MM.1S (cell line): ENCODE results near the gene JAG1.
A peak's percentile ranks its signal among the peaks of the same experiment; 100 is the strongest.

Experiments used
- DNase-seq: peaks from one replicate; pipeline ENCODE4 v3.0.0-alpha.2; 2015
- H2AFZ ChIP-seq: fragments of 300-600 bp; sonication (generic); 2 replicates; pipeline ENCODE4 v1.6.0; 2016; ENCODE audit warnings: antibody characterized with exemption, low read length
- H3F3A ChIP-seq: fragments of 300-600 bp; sonication (generic); 2 replicates; pipeline ENCODE4 v1.6.1; 2016; ENCODE audit warnings: mild to moderate bottlenecking, antibody characterized with exemption, low read length, moderate library complexity, mixed read lengths; ENCODE audit not compliant: insufficient read depth
- H3K27ac ChIP-seq: fragments of 300-600 bp; sonication (generic); 2 replicates; pipeline ENCODE4 v1.5.1; 2016; ENCODE audit warnings: mild to moderate bottlenecking, low read length
- H3K27me3 ChIP-seq: fragments of 300-600 bp; sonication (generic); replicated peaks from 2 replicates; pipeline ENCODE4 v1.6.0; 2016; ENCODE audit warnings: low read length; ENCODE audit not compliant: insufficient read depth
- H3K36me3 ChIP-seq: fragments of 300-600 bp; sonication (generic); replicated peaks from 2 replicates; pipeline ENCODE4 v1.6.1; 2016; ENCODE audit warnings: mild to moderate bottlenecking, low read length, mixed read lengths; ENCODE audit not compliant: insufficient read depth
- H3K4me1 ChIP-seq: fragments of 300-600 bp; sonication (generic); 2 replicates; pipeline ENCODE4 v1.6.1; 2016; ENCODE audit warnings: low read length, mixed read lengths
- H3K4me2 ChIP-seq: fragments of 300-600 bp; sonication (generic); 2 replicates; pipeline ENCODE4 v1.6.0; 2016; ENCODE audit warnings: low read depth, low read length
- H3K4me3 ChIP-seq: fragments of 300-600 bp; sonication (generic); 2 replicates; pipeline ENCODE4 v1.5.1; 2016; ENCODE audit warnings: low read length, mixed read lengths
- H3K79me2 ChIP-seq: fragments of 300-600 bp; sonication (generic); 2 replicates; pipeline ENCODE4 v1.6.1; 2016; ENCODE audit warnings: mixed run types, low read length, mixed read lengths
- H3K9ac ChIP-seq: fragments of 300-600 bp; sonication (generic); 2 replicates; pipeline ENCODE4 v1.6.1; 2016; ENCODE audit warnings: low read length, mixed read lengths
- H3K9me2 ChIP-seq: fragments of 300-600 bp; sonication (generic); replicated peaks from 2 replicates; pipeline ENCODE4 v1.6.1; 2016; ENCODE audit warnings: mild to moderate bottlenecking, low read length, mixed read lengths; ENCODE audit not compliant: insufficient read depth
- H3K9me3 ChIP-seq: fragments of 300-600 bp; sonication (generic); replicated peaks from 2 replicates; pipeline ENCODE4 v1.6.1; 2016; ENCODE audit warnings: mild to moderate bottlenecking, low read length, mixed read lengths; ENCODE audit not compliant: insufficient read depth
- H4K20me1 ChIP-seq: fragments of 300-600 bp; sonication (generic); 2 replicates; pipeline ENCODE4 v1.6.1; 2016; ENCODE audit warnings: mild to moderate bottlenecking, low read length, moderate library complexity, mixed read lengths; ENCODE audit not compliant: insufficient read depth
- CTCF ChIP-seq: fragments of 300-600 bp; sonication (generic); IDR thresholded peaks from 2 replicates; pipeline ENCODE4 v1.5.1; 2016; ENCODE audit warnings: antibody characterized with exemption, low read length, mixed read lengths
- EZH2 ChIP-seq: fragments of 300-600 bp; sonication (generic); optimal IDR thresholded peaks from 2 replicates; pipeline ENCODE3; 2017; ENCODE audit warnings: low read depth, mild to moderate bottlenecking, antibody characterized with exemption, low read length, mixed read lengths
- EZH2phosphoT487 ChIP-seq: fragments of 300-600 bp; sonication (generic); IDR thresholded peaks from 2 replicates; pipeline ENCODE4 v1.6.1; 2018; ENCODE audit warnings: antibody characterized with exemption, low read length

The JAG1 gene

GRCh38 chr20:10673176-10673841, 490 bp downstream of the JAG1 start:
- TF ChIP-seq EZH2 (no peak), CTCF (no peak), EZH2phosphoT487 (no peak)
- peak overlapping the region; percentile 90 for H3K4me2 ChIP-seq
- H3K79me2 ChIP-seq, result peaks cover 27% of the 10 kb centered on the region
- H3F3A ChIP-seq, result peaks cover 53% of the 10 kb centered on the region
- peak overlapping the region; percentile 86 for H3K4me3 ChIP-seq
- H3K4me1 ChIP-seq, result peaks cover 12% of the 10 kb centered on the region
- no peaks in the 10 kb centered on the region for H3K27me3 ChIP-seq
- H2AFZ ChIP-seq, result peak overlapping the region; percentile 65
- H3K9ac ChIP-seq, result peak overlapping the region; percentile 99
- no peaks in the 10 kb centered on the region for H3K9me2 ChIP-seq
- H3K27ac ChIP-seq, result peak overlapping the region; percentile 99
- no peaks in the 10 kb centered on the region for H3K36me3 ChIP-seq
- DNase-seq, result peak; percentile 36
- no peaks in the 10 kb centered on the region for H4K20me1 ChIP-seq
- no peaks in the 10 kb centered on the region for H3K9me3 ChIP-seq

DNA sequence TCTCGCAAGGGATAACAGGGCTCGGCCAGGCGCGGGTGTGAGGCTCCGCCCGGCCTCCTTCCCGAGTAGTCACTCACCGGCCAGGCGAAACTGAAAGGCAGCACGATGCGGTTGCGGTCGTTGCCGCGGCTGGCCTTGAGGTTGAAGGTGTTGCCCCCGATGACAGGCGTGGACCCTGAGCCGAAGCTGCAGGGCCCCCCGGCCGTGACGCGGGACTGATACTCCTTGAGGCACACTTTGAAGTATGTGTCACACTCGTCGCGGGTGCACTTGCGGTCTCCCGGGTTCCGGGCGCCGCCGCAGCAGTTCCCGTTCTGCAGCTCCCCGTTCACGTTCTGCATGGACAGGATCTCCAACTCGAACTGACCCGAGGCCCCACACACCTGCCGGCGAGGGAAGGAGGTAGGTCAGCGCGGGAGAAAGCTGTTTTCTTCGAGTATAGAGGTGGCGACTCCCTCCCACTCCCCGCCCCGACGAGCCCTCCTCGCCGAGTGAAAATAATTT, 1.1 kb downstream of the JAG1 start:
- Histone ChIP-seq H2AFZ (peak overlapping the region; percentile 65), H3K4me2 (peak overlapping the region; percentile 90), H3K79me2 (peaks cover 32% of the 10 kb centered on the region), H3K4me1 (peaks cover 12% of the 10 kb centered on the region), H3K9me3 (no peaks in the 10 kb centered on the region), H3K27ac (peak overlapping the region; percentile 99), H3K9me2 (no peaks in the 10 kb centered on the region), H3K27me3 (no peaks in the 10 kb centered on the region), H3K4me3 (peak overlapping the region; percentile 86), H3K9ac (peak overlapping the region; percentile 99), H3K36me3 (no peaks in the 10 kb centered on the region), H4K20me1 (no peaks in the 10 kb centered on the region), H3F3A (peaks cover 53% of the 10 kb centered on the region)
- TF ChIP-seq EZH2 (no peak), EZH2phosphoT487 (no peak), CTCF (no peak)
- DNase-seq, result peak; percentile 75

DNA sequence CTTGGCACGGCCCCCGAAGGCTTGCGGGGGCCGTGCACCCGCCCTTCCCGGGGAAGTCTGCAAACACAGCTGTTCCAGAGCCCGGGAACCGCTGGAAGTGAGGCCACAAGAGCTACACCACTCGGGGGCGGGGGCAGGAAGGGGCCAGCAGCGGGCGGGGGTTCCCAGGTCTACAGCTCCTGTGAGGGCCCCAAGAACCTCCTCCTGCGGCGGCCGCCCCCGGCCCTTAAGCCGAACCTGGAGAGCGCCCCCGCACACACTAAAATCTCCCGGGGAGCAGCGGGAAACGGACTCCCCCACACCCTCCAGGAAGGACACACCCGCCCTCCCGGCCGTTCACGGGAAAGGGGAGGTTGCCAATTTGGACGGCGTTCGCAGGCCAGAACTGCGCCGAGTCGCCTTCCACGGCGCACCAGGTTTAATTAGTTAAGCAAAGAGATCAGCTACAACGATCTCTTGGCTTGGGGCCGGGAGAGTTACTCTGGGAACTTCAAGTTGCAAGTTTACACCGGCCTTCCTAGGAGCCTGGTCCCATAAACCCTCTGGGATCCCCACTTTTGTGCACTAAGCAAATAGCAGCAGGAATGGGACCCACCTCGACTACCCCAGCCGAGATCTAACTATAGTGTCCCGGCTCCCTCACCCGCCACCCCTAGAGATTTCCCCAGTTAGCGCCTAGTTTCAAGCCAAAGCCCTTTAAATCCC, 1.7 kb downstream of the JAG1 start:
- Histone ChIP-seq H3K27me3 (no peaks in the 10 kb centered on the region), H3K4me3 (peak overlapping the region; percentile 86), H3K4me1 (peaks cover 12% of the 10 kb centered on the region), H3K27ac (peak overlapping the region; percentile 99), H2AFZ (peak overlapping the region; percentile 65), H3K9me3 (no peaks in the 10 kb centered on the region), H3K9me2 (no peaks in the 10 kb centered on the region), H3K4me2 (peak overlapping the region; percentile 90), H3F3A (peaks cover 53% of the 10 kb centered on the region), H4K20me1 (no peaks in the 10 kb centered on the region), H3K79me2 (peaks cover 38% of the 10 kb centered on the region), H3K36me3 (no peaks in the 10 kb centered on the region), H3K9ac (peak overlapping the region; percentile 99)
- peak; percentile 44 for DNase-seq
- no peak for TF ChIP-seq EZH2
- TF ChIP-seq CTCF, result no peak
- no peak for TF ChIP-seq EZH2phosphoT487
